IMR-90 (cell line): ENCODE measurements around the gene ATOH8.

Source experiments
- BHLHE40 ChIP-seq: fragments of 150-350 bp; IDR thresholded peaks from 2 replicates; pipeline ENCODE4 v1.6.1; 2016; ENCODE audit warnings: mild to moderate bottlenecking, low read depth, low read length
- CHD1 ChIP-seq: IDR thresholded peaks from 2 replicates; pipeline ENCODE4 v1.6.1; 2012; ENCODE audit warnings: low read depth, low read length, improper control_type of control experiment
- CTCF ChIP-seq: conservative IDR thresholded peaks from 2 replicates; pipeline ENCODE4 v1.5.1; 2012; ENCODE audit warnings: mild to moderate bottlenecking, low read depth, low read length, improper control_type of control experiment
- FOS ChIP-seq: fragments of 150-350 bp; IDR thresholded peaks from 2 replicates; pipeline ENCODE4 v1.6.1; 2016; ENCODE audit warnings: low read depth, low read length
- NFE2L2 ChIP-seq: fragments of 150-350 bp; IDR thresholded peaks from 2 replicates; pipeline ENCODE4 v1.6.1; 2016; ENCODE audit warnings: low read depth, mild to moderate bottlenecking, low read length
- POLR2A ChIP-seq: IDR thresholded peaks from 2 replicates; pipeline ENCODE4 v1.6.1; 2012; ENCODE audit warnings: mild to moderate bottlenecking, low read depth, low read length
- RCOR1 ChIP-seq: IDR thresholded peaks from 2 replicates; pipeline ENCODE4 v1.6.1; 2012; ENCODE audit warnings: mild to moderate bottlenecking, low read length, improper control_type of control experiment; ENCODE audit not compliant: insufficient replicate concordance
- SMC3 ChIP-seq: fragments of 150-350 bp; IDR thresholded peaks from 2 replicates; pipeline ENCODE4 v1.6.1; 2016; ENCODE audit warnings: low read depth, mild to moderate bottlenecking, antibody characterized with exemption, low read length, moderate library complexity

GRCh38 chr2:85827879-85828569 is 74.2 kb downstream of the ATOH8 start:
- no peak for TF ChIP-seq CTCF
- no peak for TF ChIP-seq POLR2A
- no peak for TF ChIP-seq BHLHE40
- no peak for TF ChIP-seq SMC3
- TF ChIP-seq NFE2L2: no peak
- TF ChIP-seq CHD1: no peak
- no peak for TF ChIP-seq RCOR1
- TF ChIP-seq FOS: no peak
